Esophagus squamous epithelium (tissue), 4 donors: ENCODE results near the gene TBC1D12.

Source experiments
- CTCF ChIP-seq, 6 experiments: fragments of 450-650 bp in 4 of 6; fragments of 200-600 bp in 2 of 6; sonication (generic) in 2 of 6; IDR thresholded peaks; one replicate each; pipeline ENCODE4 v1.5.1; 2016 to 2019; ENCODE audit warnings: antibody characterized with exemption in 6 of 6, mild to moderate bottlenecking in 4 of 6, moderate library complexity in 4 of 6
- POLR2A ChIP-seq, 4 donors: fragments of 450-650 bp; IDR thresholded peaks; one replicate each; pipeline ENCODE4 v1.6.1; 2017; ENCODE audit warnings: antibody characterized with exemption in 4 of 4, mild to moderate bottlenecking in 4 of 4, moderate library complexity in 3 of 4

GRCh38 chr10:94462130-94462529 lies 59.8 kb downstream of the TBC1D12 start:
- TF ChIP-seq CTCF (IDR thresholded peaks at IDR 0.05), result no peak
- no peak for TF ChIP-seq POLR2A (IDR thresholded peaks at IDR 0.05)
